Heart left ventricle (tissue), 13 donors: ENCODE results near the gene ZNF148.

Source experiments
- POLR2A ChIP-seq, 2 donors: fragments of 450-650 bp; IDR thresholded peaks; one replicate each; pipeline ENCODE4 v1.6.1; 2017; ENCODE audit warnings: antibody characterized with exemption in 2 of 2, mild to moderate bottlenecking in 2 of 2, moderate library complexity in 2 of 2
- TF ChIP-seq, protein P1 (sequence below), 12 donors: fragments of 200-600 bp; sonication (generic) in 4 of 12; IDR thresholded peaks; one replicate each; pipeline versions ENCODE4 v1.5.0 to v1.8.0; 2018 to 2022; ENCODE audit warnings: antibody characterized with exemption in 12 of 12, mild to moderate bottlenecking in 5 of 12
- donor health status: ischemic (EF 13 %, LVEDD 7.1; RV severe dilation, severe dysfunction).
- donor health status: DM: no; HTN: yes; CAD: no.
- donor health status: DM: no; HTN: no; CAD: no.
- donor health status: ischemic (EF 25% LVEDD 6.9; RV normal size, moderate dysfunction).
- donor health status: ischemic (EF 25% LVEDD 5.7; RV mildly dilated, moderate dysfunction).
- donor health status: ischemic (EF 35%, LVEDD 5.7; RV mildly dilated, moderate dysfunction).
- donor health status: nonischemic (EF 11% LVEDD 7.7; RV severe dilation, severe dysfunction).
- donor health status: DM: yes; HTN: yes; CAD: no.
- donor health status: PGD.
- donor health status: ischemic (EF 29% LVEDD 5.4; RV normal size, mild dysfunction).
- donor health status: nonischemic (EF 23%, LVEDD 6.1; RV moderate dilation, normal function).

DNA sequence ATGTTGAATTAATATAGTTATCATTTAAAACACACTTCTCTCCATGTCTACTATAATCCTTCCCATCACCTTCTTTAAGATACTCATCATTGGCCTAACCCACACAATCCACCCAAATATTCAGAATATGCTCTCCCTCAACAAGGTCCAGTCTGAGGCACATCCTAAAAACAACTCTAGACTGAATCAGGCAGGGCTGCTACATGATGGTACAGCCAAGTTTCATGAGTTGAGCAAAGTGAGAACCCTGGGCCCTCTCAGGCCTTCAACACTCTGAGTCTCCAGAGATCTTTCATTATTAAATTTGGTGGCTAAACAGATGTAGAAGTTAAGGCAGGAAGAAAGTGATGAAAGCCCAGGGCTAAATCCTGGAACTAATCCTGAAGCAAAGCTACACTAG, 16.2 kb downstream of the ZNF148 start:
- TF ChIP-seq POLR2A (IDR thresholded peaks at IDR 0.05), result no peak
- TF ChIP-seq, protein P1, sequence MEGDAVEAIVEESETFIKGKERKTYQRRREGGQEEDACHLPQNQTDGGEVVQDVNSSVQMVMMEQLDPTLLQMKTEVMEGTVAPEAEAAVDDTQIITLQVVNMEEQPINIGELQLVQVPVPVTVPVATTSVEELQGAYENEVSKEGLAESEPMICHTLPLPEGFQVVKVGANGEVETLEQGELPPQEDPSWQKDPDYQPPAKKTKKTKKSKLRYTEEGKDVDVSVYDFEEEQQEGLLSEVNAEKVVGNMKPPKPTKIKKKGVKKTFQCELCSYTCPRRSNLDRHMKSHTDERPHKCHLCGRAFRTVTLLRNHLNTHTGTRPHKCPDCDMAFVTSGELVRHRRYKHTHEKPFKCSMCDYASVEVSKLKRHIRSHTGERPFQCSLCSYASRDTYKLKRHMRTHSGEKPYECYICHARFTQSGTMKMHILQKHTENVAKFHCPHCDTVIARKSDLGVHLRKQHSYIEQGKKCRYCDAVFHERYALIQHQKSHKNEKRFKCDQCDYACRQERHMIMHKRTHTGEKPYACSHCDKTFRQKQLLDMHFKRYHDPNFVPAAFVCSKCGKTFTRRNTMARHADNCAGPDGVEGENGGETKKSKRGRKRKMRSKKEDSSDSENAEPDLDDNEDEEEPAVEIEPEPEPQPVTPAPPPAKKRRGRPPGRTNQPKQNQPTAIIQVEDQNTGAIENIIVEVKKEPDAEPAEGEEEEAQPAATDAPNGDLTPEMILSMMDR (IDR thresholded peaks at IDR 0.05), result no peak
